MCF 10A (cell line): ENCODE data around the gene BAG1. TPM values are rescaled to one million over a fixed set of nuclear protein-coding genes. Genes with fewer than 3 reads are reported as not detected.

Experiments
- BruUV-seq: library from RNA; stranded (reverse); fragments of 400-500 nt; replicated peaks from 2 replicates; lab custom pipeline; 2021; lab: Mats Ljungman, UMichigan
- CTCF ChIA-PET: fragments of 300-600 bp; sonication (Branson Sonifier 250); formaldehyde crosslinking; extraction: SDS; loops from one replicate; lab custom pipeline; 2021; ENCODE audit warnings: antibody characterized with exemption, inconsistent platforms; lab: Yijun Ruan, JAX
- POLR2A ChIA-PET: fragments of 300-600, 350-650 bp; sonication (Branson Sonifier 250); formaldehyde crosslinking; extraction: SDS; loops from one replicate; lab custom pipeline; 2020; ENCODE audit warnings: antibody characterized with exemption, inconsistent platforms; lab: Yijun Ruan, JAX
- DNase-seq: peaks from one replicate; pipeline ENCODE4 v3.0.0-alpha.2; 2018; ENCODE audit not compliant: unreplicated experiment
- H3K27ac Mint-ChIP-seq: one replicate; pipeline ENCODE4 v1.8.0; 2022; ENCODE audit warnings: mild to moderate bottlenecking, low read depth, mixed read lengths; ENCODE audit not compliant: unreplicated experiment
- H3K27me3 Mint-ChIP-seq: one replicate; pipeline ENCODE4 v1.8.0; 2022; ENCODE audit warnings: mixed read lengths; ENCODE audit not compliant: insufficient read depth, unreplicated experiment
- H3K36me3 Mint-ChIP-seq: one replicate; pipeline ENCODE4 v1.8.0; 2022; ENCODE audit warnings: mild to moderate bottlenecking, moderate library complexity, mixed read lengths; ENCODE audit not compliant: insufficient read depth, unreplicated experiment
- H3K4me1 Mint-ChIP-seq: one replicate; pipeline ENCODE4 v1.8.0; 2022; ENCODE audit warnings: mixed read lengths; ENCODE audit not compliant: insufficient read depth, unreplicated experiment
- H3K4me3 Mint-ChIP-seq: one replicate; pipeline ENCODE4 v1.8.0; 2022; ENCODE audit warnings: mild to moderate bottlenecking, moderate library complexity, mixed read lengths; ENCODE audit not compliant: unreplicated experiment
- H3K9me3 Mint-ChIP-seq: one replicate; pipeline ENCODE4 v1.8.0; 2022; ENCODE audit warnings: mixed read lengths; ENCODE audit not compliant: unreplicated experiment
- intact Hi-C: fragments of 100-400 bp; cut with micrococcal nuclease; formaldehyde crosslinking; loops from 2 replicates; pipeline ENCODE4 v1.14.1; 2022
- total RNA-seq: library from RNA; stranded (reverse); gene quantifications from 2 replicates; pipeline ENCODE4 v1.2.3, GENCODE V29; 2022
- TF ChIP-seq, protein P1 (sequence below): fragments of 200-600 bp; IDR thresholded peaks from one replicate; pipeline ENCODE4 v1.8.0; 2022; ENCODE audit warnings: antibody characterized with exemption, mild to moderate bottlenecking; ENCODE audit not compliant: unreplicated experiment

Gene BAG1
- total RNA-seq, 1 experiment from 2014 or later: 91.8 TPM

DNA sequence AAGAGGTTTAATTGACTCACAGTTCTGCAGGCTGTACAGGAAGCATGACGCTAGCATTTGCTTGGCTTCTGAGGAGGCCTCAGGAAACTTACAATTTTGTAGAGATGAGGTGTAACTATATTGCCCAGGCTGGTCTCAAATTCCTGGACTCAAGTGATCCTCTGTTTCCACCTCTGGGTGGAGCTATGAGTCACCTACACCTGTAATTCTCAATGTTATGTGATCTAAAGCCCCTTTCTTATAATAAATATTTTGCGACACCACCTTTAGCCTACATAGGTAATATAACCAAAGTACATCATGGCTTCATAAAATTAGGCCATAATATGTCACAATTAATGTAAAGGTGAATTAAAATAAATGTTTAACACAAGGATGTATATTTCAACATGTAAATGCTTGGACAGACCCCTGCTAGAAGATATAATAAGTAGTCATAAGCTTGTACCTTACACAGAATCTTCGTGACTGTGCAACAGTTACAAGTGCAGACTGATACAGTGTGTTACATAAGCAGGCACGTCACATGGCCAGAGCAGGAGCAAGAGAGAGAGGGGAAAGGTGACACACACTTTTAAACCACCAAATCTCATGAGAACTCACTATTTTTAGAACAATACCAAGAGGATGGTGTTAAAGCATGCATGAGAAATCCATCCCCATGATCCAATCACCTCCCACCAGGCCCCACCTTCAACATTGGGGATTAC lies 54.3 kb downstream of the BAG1 start:
- H3K36me3 Mint-ChIP-seq: no peaks in the 10 kb centered on the region
- no peak overlapping the region for H3K4me3 Mint-ChIP-seq
- H3K9me3 Mint-ChIP-seq: no peaks in the 10 kb centered on the region
- DNase-seq: no peak
- TF ChIP-seq, protein P1, sequence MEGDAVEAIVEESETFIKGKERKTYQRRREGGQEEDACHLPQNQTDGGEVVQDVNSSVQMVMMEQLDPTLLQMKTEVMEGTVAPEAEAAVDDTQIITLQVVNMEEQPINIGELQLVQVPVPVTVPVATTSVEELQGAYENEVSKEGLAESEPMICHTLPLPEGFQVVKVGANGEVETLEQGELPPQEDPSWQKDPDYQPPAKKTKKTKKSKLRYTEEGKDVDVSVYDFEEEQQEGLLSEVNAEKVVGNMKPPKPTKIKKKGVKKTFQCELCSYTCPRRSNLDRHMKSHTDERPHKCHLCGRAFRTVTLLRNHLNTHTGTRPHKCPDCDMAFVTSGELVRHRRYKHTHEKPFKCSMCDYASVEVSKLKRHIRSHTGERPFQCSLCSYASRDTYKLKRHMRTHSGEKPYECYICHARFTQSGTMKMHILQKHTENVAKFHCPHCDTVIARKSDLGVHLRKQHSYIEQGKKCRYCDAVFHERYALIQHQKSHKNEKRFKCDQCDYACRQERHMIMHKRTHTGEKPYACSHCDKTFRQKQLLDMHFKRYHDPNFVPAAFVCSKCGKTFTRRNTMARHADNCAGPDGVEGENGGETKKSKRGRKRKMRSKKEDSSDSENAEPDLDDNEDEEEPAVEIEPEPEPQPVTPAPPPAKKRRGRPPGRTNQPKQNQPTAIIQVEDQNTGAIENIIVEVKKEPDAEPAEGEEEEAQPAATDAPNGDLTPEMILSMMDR: no peak
- peaks cover 20% of the 10 kb centered on the region for H3K4me1 Mint-ChIP-seq
- BruUV-seq: no TSS peak
- ChIA-PET POLR2A (interaction anchor here (1.2 kb wide), 1 partner anchor 47 kb away, joined by 4 read pairs; no protein-coding TSS in a partner anchor), CTCF (interaction anchor here (0.7 to 1.1 kb wide), 2 partner anchors 16 to 17 kb away, joined by 4 to 5 read pairs; no protein-coding TSS in a partner anchor)
- intact Hi-C loops: no loop called here
- H3K27me3 Mint-ChIP-seq: no peaks in the 10 kb centered on the region
- H3K27ac Mint-ChIP-seq: no peak overlapping the region

DNA sequence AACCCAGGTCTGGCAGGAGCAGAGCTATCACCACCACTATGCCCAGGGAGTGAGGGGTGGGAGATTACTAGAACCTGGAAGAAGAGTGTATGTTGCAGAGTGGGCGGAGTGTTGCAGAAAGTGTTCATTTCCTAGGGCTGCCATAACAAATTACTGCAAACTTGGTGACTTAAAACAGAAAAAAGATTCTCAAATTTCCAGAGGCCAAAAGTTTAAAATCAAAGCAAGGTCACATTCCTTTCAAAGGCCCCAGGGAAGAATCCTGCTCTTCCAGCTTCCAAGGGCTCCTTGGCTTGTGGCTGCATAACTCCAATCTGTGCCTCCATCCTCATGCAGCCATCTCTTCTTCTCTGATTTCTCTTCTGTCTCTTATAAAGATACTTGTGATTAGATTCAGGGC lies 55.1 kb downstream of the BAG1 start:
- POLR2A ChIA-PET: interaction anchor here (1.2 kb wide), 1 partner anchor 46 kb away, joined by 4 read pairs; no protein-coding TSS in a partner anchor
- Mint-ChIP-seq H3K27ac (no peak overlapping the region), H3K4me1 (peaks cover 20% of the 10 kb centered on the region), H3K36me3 (no peaks in the 10 kb centered on the region), H3K4me3 (no peak overlapping the region), H3K27me3 (peaks cover 3% of the 10 kb centered on the region), H3K9me3 (no peaks in the 10 kb centered on the region)
- intact Hi-C loops: no loop called here
- no TSS peak for BruUV-seq
- CTCF ChIA-PET: interaction anchor here (1.1 kb wide), 1 partner anchor 16 kb away, joined by 4 read pairs; no protein-coding TSS in a partner anchor
- TF ChIP-seq, protein P1: no peak
- DNase-seq: no peak

DNA sequence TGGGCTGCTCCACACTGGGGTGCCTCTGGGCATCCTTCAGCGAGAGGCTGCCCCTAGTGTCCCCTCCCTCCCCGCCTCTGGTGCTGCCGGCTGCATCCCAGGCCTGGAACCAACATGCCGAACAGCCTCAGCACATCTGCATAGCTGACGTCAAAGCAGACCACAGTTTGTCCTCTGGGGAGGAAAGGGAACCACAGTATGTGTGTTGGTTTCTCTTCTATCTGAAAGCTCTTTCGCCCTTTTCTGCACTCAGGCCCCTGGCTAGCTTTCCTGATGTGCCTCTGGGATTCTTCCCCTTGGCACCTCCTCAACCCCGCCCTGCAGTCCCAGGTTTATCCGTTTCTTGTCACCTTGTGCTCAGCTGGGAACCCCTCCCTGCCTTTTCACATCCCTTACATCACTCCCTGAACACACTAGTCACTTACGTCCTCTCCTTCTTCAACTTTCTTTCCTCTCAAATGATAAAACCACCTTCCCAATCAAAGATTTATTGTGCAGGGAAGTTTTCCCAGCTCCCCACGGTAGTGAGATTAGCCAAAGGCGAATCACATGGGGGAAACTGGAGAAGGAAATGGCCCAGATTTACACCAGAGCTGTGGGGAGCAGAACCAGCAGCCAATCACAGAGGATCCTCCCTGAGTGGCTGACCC lies 61.8 kb downstream of the BAG1 start:
- Mint-ChIP-seq H3K36me3 (no peaks in the 10 kb centered on the region), H3K27ac (no peak overlapping the region), H3K9me3 (no peaks in the 10 kb centered on the region), H3K27me3 (peaks cover 10% of the 10 kb centered on the region), H3K4me3 (no peak overlapping the region), H3K4me1 (no peaks in the 10 kb centered on the region)
- ChIA-PET POLR2A (no interaction called here), CTCF (interaction anchor here (0.6 to 1.3 kb wide), 3 partner anchors 9 to 117 kb away, joined by 3 to 4 read pairs (median 3); no protein-coding TSS in a partner anchor)
- TF ChIP-seq, protein P1: no peak
- BruUV-seq: no TSS peak
- intact Hi-C loops: no loop called here
- DNase-seq: no peak

Other genes with a start within 250 kb of the BAG1 start
- 58.2 and 82.7 TPM in 2 replicates for gene DNAJA1, start 239.4 kb downstream of the BAG1 start, total RNA-seq
- gene SMU1, start 188.0 kb downstream of the BAG1 start, total RNA-seq: 17.2 and 19.3 TPM in 2 replicates
- gene B4GALT1, start 97.4 kb downstream of the BAG1 start, total RNA-seq: 155 and 184 TPM in 2 replicates
- not detected in 2 replicates for gene SPINK4, start 24.5 kb downstream of the BAG1 start, total RNA-seq
- gene CHMP5, start 341 bp upstream of the BAG1 start, total RNA-seq: 67.6 and 85.1 TPM in 2 replicates
- gene NFX1, start 25.8 kb upstream of the BAG1 start, total RNA-seq: 66.7 and 78.5 TPM in 2 replicates
- gene AQP7, start 137.9 kb upstream of the BAG1 start, total RNA-seq: not detected in 2 replicates
- 0.83 and 0.89 TPM in 2 replicates for gene AQP3, start 182.9 kb upstream of the BAG1 start, total RNA-seq
- 37.2 and 48.6 TPM in 2 replicates for gene NOL6, start 209.2 kb upstream of the BAG1 start, total RNA-seq